C4-2B (cell line): ENCODE measurements around the gene BRD7.

ENCODE experiments used
- ZFX ChIP-seq: fragments of 450-650 bp; IDR thresholded peaks from 2 replicates; pipeline ENCODE4 v1.6.1; 2017
- TF ChIP-seq, protein P1 (sequence below): fragments of 450-650 bp; conservative IDR thresholded peaks from 2 replicates; pipeline ENCODE4 v1.5.1; 2017; ENCODE audit warnings: mild to moderate bottlenecking

DNA sequence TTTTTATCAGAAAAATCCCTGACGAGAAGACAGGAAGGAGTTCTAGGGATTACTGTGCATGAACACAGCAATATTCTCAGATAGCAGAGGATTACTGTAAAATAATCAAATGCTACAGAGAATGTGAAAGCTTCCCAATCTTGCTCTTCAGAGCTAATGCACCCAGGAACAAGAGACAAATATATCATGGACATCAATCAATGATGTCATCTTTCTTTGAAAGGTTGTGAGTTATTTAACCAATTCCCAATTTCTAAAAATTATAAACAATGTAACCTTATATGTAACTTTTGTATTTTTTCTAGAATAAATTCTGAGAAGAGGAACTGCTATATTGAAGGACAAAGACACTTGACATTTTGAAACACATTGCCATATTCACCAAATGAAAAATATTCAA is 46.5 kb downstream of the BRD7 start:
- TF ChIP-seq, protein P1, sequence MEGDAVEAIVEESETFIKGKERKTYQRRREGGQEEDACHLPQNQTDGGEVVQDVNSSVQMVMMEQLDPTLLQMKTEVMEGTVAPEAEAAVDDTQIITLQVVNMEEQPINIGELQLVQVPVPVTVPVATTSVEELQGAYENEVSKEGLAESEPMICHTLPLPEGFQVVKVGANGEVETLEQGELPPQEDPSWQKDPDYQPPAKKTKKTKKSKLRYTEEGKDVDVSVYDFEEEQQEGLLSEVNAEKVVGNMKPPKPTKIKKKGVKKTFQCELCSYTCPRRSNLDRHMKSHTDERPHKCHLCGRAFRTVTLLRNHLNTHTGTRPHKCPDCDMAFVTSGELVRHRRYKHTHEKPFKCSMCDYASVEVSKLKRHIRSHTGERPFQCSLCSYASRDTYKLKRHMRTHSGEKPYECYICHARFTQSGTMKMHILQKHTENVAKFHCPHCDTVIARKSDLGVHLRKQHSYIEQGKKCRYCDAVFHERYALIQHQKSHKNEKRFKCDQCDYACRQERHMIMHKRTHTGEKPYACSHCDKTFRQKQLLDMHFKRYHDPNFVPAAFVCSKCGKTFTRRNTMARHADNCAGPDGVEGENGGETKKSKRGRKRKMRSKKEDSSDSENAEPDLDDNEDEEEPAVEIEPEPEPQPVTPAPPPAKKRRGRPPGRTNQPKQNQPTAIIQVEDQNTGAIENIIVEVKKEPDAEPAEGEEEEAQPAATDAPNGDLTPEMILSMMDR = no peak
- TF ChIP-seq ZFX = no peak
